HCT116 (cell line): Measurements from ENCODE around the gene THAP11. TPM values are rescaled to one million over a fixed set of nuclear protein-coding genes. Genes with fewer than 3 reads are reported as not detected.

Source experiments
- ATAC-seq: fragments of 200-7000 bp; cut with Tn5 transposase; 2 replicates; pipeline ENCODE4 v1.9.1; 2020; ENCODE audit warnings: mild to moderate bottlenecking, moderate library complexity
- BruUV-seq: library from RNA; stranded (reverse); fragments of 400-500 nt; replicated peaks from 2 replicates; lab custom pipeline; 2021; lab: Mats Ljungman, UMichigan
- CTCF ChIA-PET: fragments of 300-600 bp; sonication (Branson Sonifier 250); formaldehyde crosslinking; loops from one replicate; lab custom pipeline; 2021; ENCODE audit warnings: antibody characterized with exemption; lab: Charles Lee
- POLR2A ChIA-PET: fragments of 300-600, 350-600 bp; sonication (Branson Sonifier 250); formaldehyde crosslinking; loops from one replicate; lab custom pipeline; 2021; ENCODE audit warnings: antibody characterized with exemption; lab: Charles Lee
- RAD21 ChIA-PET, 2 experiments: fragments of 300-600 bp; sonication (Branson Sonifier 250); formaldehyde crosslinking; loops; one replicate each; lab custom pipeline; 2023; ENCODE audit warnings: low total read pairs in 2 of 2; ENCODE audit not compliant: uncharacterized antibody in 2 of 2, unreplicated experiment in 2 of 2, low non-redundant PET in 1 of 2; lab: Charles Lee
- DNase-seq: peaks from one replicate; pipeline ENCODE4 v3.0.0-alpha.2; 2010; ENCODE audit warnings: low read depth, low spot score
- H2AFZ ChIP-seq: fragments of 200-600 bp; shearing (Covaris generic), sonication (generic); 2 replicates; pipeline ENCODE4 v1.6.1; 2017; ENCODE audit warnings: low read depth, mixed run types, mixed read lengths, antibody characterized with exemption, low read length; ENCODE audit not compliant: poor library complexity, severe bottlenecking
- H3K27ac ChIP-seq: 2 replicates; pipeline ENCODE4 v1.5.1; 2012; ENCODE audit warnings: low read depth, low read length
- H3K27me3 ChIP-seq: fragments of 200-600 bp; sonication (generic); 2 replicates; pipeline ENCODE4 v1.6.1; 2016; ENCODE audit warnings: mixed run types, low read length, mixed read lengths; ENCODE audit not compliant: insufficient read depth
- H3K36me3 ChIP-seq, 2 experiments: fragments of 200-500 bp in 1 of 2; fragments of 200-600 bp in 1 of 2; sonication (Bioruptor generic) in 1 of 2; sonication (generic) in 1 of 2; 2 replicates each; pipeline versions ENCODE4 v1.5.1 to v1.6.1; 2014 to 2016; ENCODE audit warnings: low read length in 2 of 2, inconsistent platforms in 1 of 2, mixed read lengths in 1 of 2, mixed run types in 1 of 2; ENCODE audit not compliant: insufficient read depth in 2 of 2, control insufficient read depth in 1 of 2
- H3K4me1 ChIP-seq, 2 experiments: fragments of 200-600 bp in 1 of 2; sonication (generic) in 1 of 2; 2 replicates each; pipeline versions ENCODE4 v1.5.1 to v1.6.1; 2012 to 2017; ENCODE audit warnings: low read length in 2 of 2, inconsistent platforms in 1 of 2, mild to moderate bottlenecking in 1 of 2, mixed read lengths in 1 of 2, mixed run types in 1 of 2, moderate library complexity in 1 of 2; ENCODE audit not compliant: insufficient read depth in 2 of 2, control insufficient read depth in 1 of 2
- H3K4me2 ChIP-seq: fragments of 200-600 bp; sonication (generic); 2 replicates; pipeline ENCODE4 v1.6.1; 2017; ENCODE audit warnings: mixed run types, low read length, mixed read lengths
- H3K4me3 ChIP-seq, 2 experiments: fragments of 200-600 bp in 1 of 2; sonication (generic) in 1 of 2; replicated peaks in 1 of 2; 2 replicates each; pipeline ENCODE4 v1.5.1; 2011 to 2016; ENCODE audit warnings: low read length in 2 of 2, control low read depth in 1 of 2, low read depth in 1 of 2, mild to moderate bottlenecking in 1 of 2, mixed read lengths in 1 of 2, mixed run types in 1 of 2
- H3K79me2 ChIP-seq: fragments of 200-600 bp; sonication (generic); 2 replicates; pipeline ENCODE4 v1.6.1; 2017; ENCODE audit warnings: mild to moderate bottlenecking, mixed run types, low read length, moderate library complexity, mixed read lengths; ENCODE audit not compliant: insufficient read depth
- H3K9ac ChIP-seq: fragments of 200-600 bp; sonication (generic); 2 replicates; pipeline ENCODE4 v1.6.1; 2016; ENCODE audit warnings: low read length, mixed read lengths
- H3K9me2 ChIP-seq: fragments of 200-600 bp; sonication (generic), shearing (Covaris generic); 2 replicates; pipeline ENCODE4 v1.6.1; 2017; ENCODE audit warnings: mixed run types, mild to moderate bottlenecking, moderate library complexity; ENCODE audit not compliant: insufficient read depth
- H3K9me3 ChIP-seq, 2 experiments: fragments of 200-500 bp in 1 of 2; fragments of 200-600 bp in 1 of 2; sonication (Bioruptor generic) in 1 of 2; sonication (generic) in 1 of 2; 2 replicates each; pipeline ENCODE4 v1.6.1; 2014 to 2017; ENCODE audit warnings: low read length in 2 of 2, mixed read lengths in 2 of 2, inconsistent platforms in 1 of 2, low read depth in 1 of 2, mild to moderate bottlenecking in 1 of 2, mixed run types in 1 of 2, moderate library complexity in 1 of 2; ENCODE audit not compliant: control insufficient read depth in 1 of 2, insufficient read depth in 1 of 2
- H4K20me1 ChIP-seq: fragments of 200-600 bp; sonication (generic), shearing (Covaris generic); 2 replicates; pipeline ENCODE4 v1.6.1; 2017; ENCODE audit warnings: mixed run types, mild to moderate bottlenecking, moderate library complexity; ENCODE audit not compliant: insufficient read depth
- EGR1 ChIP-seq: IDR thresholded peaks from 2 replicates; pipeline ENCODE4 v1.6.1; 2012; ENCODE audit warnings: low read depth
- ELF1 ChIP-seq: IDR thresholded peaks from 2 replicates; pipeline ENCODE4 v1.6.1; 2012; ENCODE audit warnings: low read depth, borderline replicate concordance
- FOSL1 ChIP-seq: IDR thresholded peaks from 2 replicates; pipeline ENCODE4 v1.6.1; 2012; ENCODE audit warnings: low read depth
- JUND ChIP-seq: IDR thresholded peaks from 2 replicates; pipeline ENCODE4 v1.6.1; 2012
- POLR2A ChIP-seq: IDR thresholded peaks from 2 replicates; pipeline ENCODE4 v1.7.0; 2011; ENCODE audit warnings: borderline replicate concordance; ENCODE audit not compliant: insufficient read depth, insufficient read length; ENCODE audit errors: extremely low read depth
- POLR2AphosphoS5 ChIP-seq: IDR thresholded peaks from 2 replicates; pipeline ENCODE4 v1.6.1; 2011; ENCODE audit warnings: mild to moderate bottlenecking, low read depth, low read length, moderate library complexity
- TCF7L2 ChIP-seq: IDR thresholded peaks from 2 replicates; pipeline ENCODE4 v1.7.0; 2011; ENCODE audit warnings: borderline replicate concordance, inconsistent platforms; ENCODE audit not compliant: insufficient read depth, insufficient read length; ENCODE audit errors: extremely low read depth
- YY1 ChIP-seq: IDR thresholded peaks from 2 replicates; pipeline ENCODE4 v1.6.1; 2011; ENCODE audit warnings: low read length, low read depth, moderate library complexity, mild to moderate bottlenecking; ENCODE audit not compliant: insufficient replicate concordance; ENCODE audit errors: extremely low read depth
- ZNF274 ChIP-seq: fragments of 200-500 bp; sonication (Bioruptor generic); IDR thresholded peaks from 2 replicates; pipeline ENCODE4 v1.6.1; 2014; ENCODE audit warnings: mild to moderate bottlenecking, low read depth, low read length, inconsistent platforms
- intact Hi-C: fragments of 100-400 bp; cut with micrococcal nuclease; formaldehyde crosslinking; loops from 2 replicates; pipeline ENCODE4 v1.10.0; 2022
- total RNA-seq: library from RNA; stranded (reverse); gene quantifications from one replicate; pipeline ENCODE4 v1.2.1, GENCODE V29; 2021; ENCODE audit not compliant: unreplicated experiment
- TF ChIP-seq, protein P1 (sequence below), 3 experiments: fragments of 200-600 bp in 1 of 3; sonication (generic) in 1 of 3; IDR thresholded peaks in 2 of 3; conservative IDR thresholded peaks in 1 of 3; 2 replicates each; pipeline ENCODE4 v1.5.1; 2012 to 2017; ENCODE audit warnings: low read depth in 2 of 3, low read length in 2 of 3, antibody characterized with exemption in 1 of 3, borderline replicate concordance in 1 of 3, control low read depth in 1 of 3, mild to moderate bottlenecking in 1 of 3, mixed read lengths in 1 of 3, mixed run types in 1 of 3, moderate library complexity in 1 of 3; ENCODE audit not compliant: insufficient read depth in 1 of 3
- TF ChIP-seq, protein P2 (sequence below): IDR thresholded peaks from 2 replicates; pipeline ENCODE4 v1.6.1; 2011; ENCODE audit warnings: mild to moderate bottlenecking, low read length, moderate library complexity; ENCODE audit not compliant: insufficient replicate concordance; ENCODE audit errors: extremely low read depth

Gene THAP11
- total RNA-seq, 1 experiment from 2014 or later, result 25.4 TPM

DNA sequence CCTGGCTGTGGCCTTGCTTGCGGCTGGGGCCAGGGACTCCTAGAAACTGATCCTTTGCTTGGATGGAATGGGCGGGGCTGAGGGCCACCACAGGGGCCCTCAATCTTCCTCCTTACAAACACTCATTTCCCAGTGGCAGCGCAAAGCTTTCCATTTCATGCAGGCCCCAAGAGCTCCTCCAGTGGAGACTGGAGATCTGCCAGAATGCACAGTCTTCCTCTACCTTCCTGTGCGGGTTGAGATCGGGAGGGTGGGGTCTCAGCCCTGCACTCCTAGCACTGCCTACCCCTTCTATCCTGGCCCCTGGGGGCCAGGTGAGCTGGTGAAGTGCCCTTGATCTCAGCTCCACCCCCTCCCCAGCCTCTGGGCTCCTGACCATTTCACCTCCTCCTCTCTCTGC, 44.3 kb downstream of the THAP11 start:
- DNase-seq, result no peak
- H3K4me3 ChIP-seq, result no peak overlapping the region
- POLR2A ChIA-PET, result no interaction called here
- no TSS peak for BruUV-seq
- no peaks in the 10 kb centered on the region for H3K9me3 ChIP-seq
- H3K9ac ChIP-seq, result no peak overlapping the region
- H3K36me3 ChIP-seq, result peaks cover 11 to 22% of the 10 kb centered on the region in 2 experiments; a peak in 3 of 4 replicates
- no peaks in the 10 kb centered on the region for H3K27me3 ChIP-seq
- H3K4me2 ChIP-seq, result no peak overlapping the region
- no peaks in the 10 kb centered on the region for H3K9me2 ChIP-seq
- CTCF ChIA-PET, result interaction anchor here (1.1 kb wide), 1 partner anchor 42 kb away, joined by 3 read pairs; no protein-coding TSS in a partner anchor
- H4K20me1 ChIP-seq, result peaks cover 3% of the 10 kb centered on the region; the same call in 1 of the 2 replicates
- no peak overlapping the region for H3K27ac ChIP-seq
- intact Hi-C loops, result loop anchor here (10.0 kb wide), 1 partner anchor 338 kb away; no protein-coding TSS in a partner anchor
- no peaks in the 10 kb centered on the region for H3K79me2 ChIP-seq
- RAD21 ChIA-PET, result no interaction called here
- no peaks in the 10 kb centered on the region for H3K4me1 ChIP-seq
- TF ChIP-seq, protein P1, sequence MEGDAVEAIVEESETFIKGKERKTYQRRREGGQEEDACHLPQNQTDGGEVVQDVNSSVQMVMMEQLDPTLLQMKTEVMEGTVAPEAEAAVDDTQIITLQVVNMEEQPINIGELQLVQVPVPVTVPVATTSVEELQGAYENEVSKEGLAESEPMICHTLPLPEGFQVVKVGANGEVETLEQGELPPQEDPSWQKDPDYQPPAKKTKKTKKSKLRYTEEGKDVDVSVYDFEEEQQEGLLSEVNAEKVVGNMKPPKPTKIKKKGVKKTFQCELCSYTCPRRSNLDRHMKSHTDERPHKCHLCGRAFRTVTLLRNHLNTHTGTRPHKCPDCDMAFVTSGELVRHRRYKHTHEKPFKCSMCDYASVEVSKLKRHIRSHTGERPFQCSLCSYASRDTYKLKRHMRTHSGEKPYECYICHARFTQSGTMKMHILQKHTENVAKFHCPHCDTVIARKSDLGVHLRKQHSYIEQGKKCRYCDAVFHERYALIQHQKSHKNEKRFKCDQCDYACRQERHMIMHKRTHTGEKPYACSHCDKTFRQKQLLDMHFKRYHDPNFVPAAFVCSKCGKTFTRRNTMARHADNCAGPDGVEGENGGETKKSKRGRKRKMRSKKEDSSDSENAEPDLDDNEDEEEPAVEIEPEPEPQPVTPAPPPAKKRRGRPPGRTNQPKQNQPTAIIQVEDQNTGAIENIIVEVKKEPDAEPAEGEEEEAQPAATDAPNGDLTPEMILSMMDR (IDR thresholded peaks at IDR 0.05 in 2 of 3, conservative IDR thresholded peaks at IDR 0.05 in 1 of 3; ENCODE audit: borderline replicate concordance in 1 of 3, insufficient read depth in 1 of 3, low read depth in 2 of 3, low read length in 2 of 3), result no peak
- TF ChIP-seq EGR1 (no peak), FOSL1 (no peak), TCF7L2 (no peak), ELF1 (no peak), JUND (no peak), ZNF274 (no peak), POLR2AphosphoS5 (no peak), YY1 (no peak), POLR2A (no peak)
- TF ChIP-seq, protein P2, sequence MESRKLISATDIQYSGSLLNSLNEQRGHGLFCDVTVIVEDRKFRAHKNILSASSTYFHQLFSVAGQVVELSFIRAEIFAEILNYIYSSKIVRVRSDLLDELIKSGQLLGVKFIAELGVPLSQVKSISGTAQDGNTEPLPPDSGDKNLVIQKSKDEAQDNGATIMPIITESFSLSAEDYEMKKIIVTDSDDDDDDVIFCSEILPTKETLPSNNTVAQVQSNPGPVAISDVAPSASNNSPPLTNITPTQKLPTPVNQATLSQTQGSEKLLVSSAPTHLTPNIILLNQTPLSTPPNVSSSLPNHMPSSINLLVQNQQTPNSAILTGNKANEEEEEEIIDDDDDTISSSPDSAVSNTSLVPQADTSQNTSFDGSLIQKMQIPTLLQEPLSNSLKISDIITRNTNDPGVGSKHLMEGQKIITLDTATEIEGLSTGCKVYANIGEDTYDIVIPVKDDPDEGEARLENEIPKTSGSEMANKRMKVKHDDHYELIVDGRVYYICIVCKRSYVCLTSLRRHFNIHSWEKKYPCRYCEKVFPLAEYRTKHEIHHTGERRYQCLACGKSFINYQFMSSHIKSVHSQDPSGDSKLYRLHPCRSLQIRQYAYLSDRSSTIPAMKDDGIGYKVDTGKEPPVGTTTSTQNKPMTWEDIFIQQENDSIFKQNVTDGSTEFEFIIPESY, result no peak
- no peak for ATAC-seq
- no peak overlapping the region for H2AFZ ChIP-seq
